ENCODE measurements around the gene FARS2.

FARS2 gene

DNA sequence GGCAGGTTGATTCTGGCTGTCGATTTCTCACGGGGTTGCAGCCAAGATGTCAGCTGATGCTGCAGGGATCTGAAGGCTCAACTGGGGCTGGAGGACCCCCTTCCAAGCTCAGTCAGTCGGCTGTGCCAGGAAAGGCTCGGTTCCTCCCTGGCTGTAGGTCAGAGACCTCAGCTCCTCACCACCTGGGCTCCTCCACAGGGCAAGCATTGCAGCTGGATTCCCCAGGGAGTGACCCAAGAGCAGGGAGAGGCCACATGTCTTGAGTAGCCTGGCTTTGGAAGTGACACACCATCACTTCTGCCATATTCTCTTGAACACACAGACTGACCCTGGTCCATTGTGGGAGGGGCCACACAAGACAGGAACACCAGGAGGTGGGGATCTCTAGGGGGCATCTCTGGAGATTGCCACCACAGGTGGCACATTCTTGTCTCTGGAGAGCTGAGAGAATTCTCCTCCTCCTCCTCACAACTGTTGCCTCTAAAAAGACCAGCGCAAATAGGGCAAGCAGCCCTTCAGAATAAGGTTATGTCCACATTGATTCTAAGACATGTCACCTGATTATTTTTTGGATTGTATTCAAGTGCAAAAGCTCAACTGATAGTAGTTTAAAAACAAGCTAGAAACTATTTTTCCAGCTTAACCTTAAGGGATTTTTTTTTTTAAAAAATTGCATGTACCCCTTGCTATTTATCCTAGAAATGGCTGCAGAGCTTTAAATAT lies 474.9 kb downstream of the FARS2 start:
- FAIRE-seq (no peak), DNase-seq (ENCODE audit: insufficient read length, low spot score) (no peak)

- no peak for FAIRE-seq
Measured at GRCh38 chr6:5737460-5737859, 476.1 kb downstream of the FARS2 start.

DNA sequence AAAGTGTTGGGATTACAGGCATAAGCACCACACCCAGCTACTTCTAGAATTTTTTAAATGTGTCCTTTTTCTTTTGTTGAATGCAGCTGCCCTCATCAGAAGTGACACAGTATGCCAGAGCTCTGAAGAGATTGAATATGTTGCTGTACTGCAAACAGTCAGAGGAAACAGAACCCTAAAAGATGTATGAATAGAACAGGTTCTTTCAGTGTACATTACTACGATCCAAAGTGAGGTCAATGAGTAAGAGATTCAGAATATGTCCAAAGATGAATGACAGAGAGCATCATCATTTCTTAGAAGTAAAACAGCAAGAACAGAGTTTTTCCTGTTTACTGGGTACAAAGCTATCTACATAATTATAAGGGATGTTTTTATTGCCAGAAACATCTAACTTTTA lies 476.9 kb downstream of the FARS2 start:
- no peak for FAIRE-seq

More at GRCh38 chr6:5737460-5737859, 476.1 kb downstream of the FARS2 start:
- no peak for DNase-seq (ENCODE audit: insufficient read length, low spot score)

DNA sequence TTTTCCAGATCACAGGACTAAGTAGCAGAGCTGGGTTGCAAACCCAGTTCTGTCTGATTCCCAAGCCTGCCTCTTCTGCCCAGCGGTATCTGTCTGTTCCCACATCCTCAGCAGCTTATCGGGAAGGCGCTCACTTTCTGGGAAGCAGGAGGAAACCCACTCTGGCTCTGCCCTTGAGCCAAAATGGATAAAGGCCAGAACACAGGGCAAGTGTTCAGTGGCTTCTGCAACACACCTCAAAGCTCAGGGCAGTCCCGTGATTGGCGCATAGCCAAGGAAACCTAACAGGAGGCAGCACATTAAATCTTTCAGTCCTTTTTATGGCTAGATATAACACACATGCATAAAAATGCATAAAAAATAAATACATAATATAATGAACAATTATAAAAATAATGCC lies 483.2 kb downstream of the FARS2 start:
- DNase-seq (ENCODE audit: insufficient read length, low spot score) (no peak), FAIRE-seq (no peak)

More for the DNA sequence above, 476.9 kb downstream of the FARS2 start:
- DNase-seq (ENCODE audit: insufficient read length, low spot score): no peak

GRCh38 chr6:5745081-5745480 lies 483.8 kb downstream of the FARS2 start:
- no peak for FAIRE-seq
- DNase-seq (ENCODE audit: insufficient read length, low spot score): no peak

- no peak for FAIRE-seq
Measured at GRCh38 chr6:5746053-5746758, 484.9 kb downstream of the FARS2 start.

DNA sequence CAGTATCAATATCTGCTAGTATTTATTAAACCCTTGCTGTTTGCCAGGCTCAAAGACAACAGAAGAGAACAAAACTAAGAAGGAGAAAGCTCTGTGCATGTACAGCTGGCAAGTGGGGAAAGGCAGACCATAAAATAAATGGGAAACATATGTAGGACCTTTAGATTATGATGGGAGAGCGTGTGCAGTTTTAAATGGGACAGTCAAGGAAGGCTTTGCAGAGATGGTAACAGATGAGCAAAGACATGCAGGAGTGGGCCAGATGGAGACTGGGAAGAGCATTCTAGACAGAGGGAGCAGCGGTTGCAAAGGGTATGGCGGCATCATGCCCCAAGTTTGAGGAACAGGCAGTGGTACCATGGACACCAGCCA lies 485.4 kb downstream of the FARS2 start:
- DNase-seq (ENCODE audit: insufficient read length, low spot score): no peak
- FAIRE-seq: no peak

More at GRCh38 chr6:5746053-5746758, 484.9 kb downstream of the FARS2 start:
- no peak for DNase-seq (ENCODE audit: insufficient read length, low spot score)

DNA sequence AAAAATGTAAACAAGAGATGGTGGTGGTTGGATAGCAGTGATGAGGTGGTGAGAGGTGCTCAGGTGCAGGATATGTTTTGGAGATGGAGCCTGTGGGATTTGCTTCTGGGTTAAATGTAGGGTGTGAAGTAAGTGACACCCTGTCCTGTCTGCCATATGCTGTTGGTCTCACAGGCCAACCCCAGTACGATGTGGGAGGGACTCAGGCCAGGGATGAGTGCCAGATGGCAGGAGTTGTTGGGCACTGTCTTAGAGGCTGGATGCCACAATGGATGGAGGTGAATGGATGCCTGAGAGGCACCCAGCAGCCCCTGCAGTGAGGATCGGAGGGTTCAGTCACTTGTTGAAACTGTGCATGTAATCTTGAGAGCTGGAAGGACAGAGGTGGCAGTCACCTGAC lies 486.1 kb downstream of the FARS2 start:
- DNase-seq (ENCODE audit: insufficient read length, low spot score) (no peak), FAIRE-seq (no peak)

DNA sequence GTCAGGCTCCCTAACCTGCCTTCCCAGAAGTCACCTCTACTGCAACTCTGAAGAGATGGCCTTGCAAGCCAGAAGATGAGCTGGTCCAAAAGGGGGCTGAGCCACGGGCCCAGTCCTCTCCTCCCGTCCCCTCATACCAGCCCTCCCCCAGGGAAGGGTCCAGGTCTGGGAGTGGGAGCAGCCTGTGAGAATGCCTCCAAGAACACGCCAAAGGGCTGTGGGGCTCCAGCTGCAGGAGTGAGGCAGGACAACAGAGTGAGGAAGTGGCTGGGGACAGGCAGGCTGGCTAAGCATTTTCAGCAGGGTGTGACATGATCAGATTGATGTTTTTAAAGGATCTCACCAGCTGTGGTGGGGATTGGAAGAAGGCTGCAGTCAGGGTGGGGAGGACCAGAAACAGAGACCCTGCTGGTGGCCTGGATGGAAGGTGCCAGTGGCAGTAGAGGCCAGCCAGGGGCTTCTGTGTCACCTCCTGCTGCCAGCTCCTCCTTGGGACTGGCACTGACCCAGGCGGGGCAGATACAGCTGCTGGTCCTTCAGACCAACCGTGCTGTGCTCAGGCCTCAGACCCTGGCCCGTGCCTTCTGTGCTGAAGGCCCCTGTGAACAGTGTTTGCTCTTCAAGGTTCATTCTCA lies 487.8 kb downstream of the FARS2 start:
- FAIRE-seq (no peak), DNase-seq (ENCODE audit: insufficient read length, low spot score) (no peak)

DNA sequence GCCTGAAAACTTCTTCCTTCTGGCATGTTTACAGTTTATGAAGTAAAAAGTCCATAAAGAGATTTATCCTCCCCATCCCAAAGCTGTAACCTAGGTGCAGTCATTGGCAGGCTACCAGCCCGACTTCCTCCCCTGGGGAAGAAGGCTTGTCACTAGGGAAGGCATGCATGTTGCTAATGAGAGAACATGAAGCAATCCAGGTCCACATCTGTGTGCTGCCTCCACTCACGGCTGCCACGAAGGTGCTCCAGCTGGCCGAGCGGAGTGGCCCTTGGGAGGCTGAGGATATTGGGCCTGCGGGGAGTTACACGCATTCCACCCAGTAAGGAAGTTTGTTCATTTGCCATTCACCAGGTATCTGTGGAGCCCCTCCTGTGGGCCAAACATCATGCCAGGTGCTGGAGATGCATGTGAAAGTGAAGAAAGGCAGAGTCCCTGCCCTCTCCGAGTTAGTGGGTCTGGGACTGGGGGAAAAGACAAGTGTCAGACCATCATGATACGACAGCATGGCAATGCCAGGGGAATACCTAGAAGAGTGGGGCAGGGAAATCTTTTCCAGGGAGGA lies 488.4 kb downstream of the FARS2 start:
- DNase-seq (ENCODE audit: insufficient read length, low spot score) (no peak), FAIRE-seq (no peak)

DNA sequence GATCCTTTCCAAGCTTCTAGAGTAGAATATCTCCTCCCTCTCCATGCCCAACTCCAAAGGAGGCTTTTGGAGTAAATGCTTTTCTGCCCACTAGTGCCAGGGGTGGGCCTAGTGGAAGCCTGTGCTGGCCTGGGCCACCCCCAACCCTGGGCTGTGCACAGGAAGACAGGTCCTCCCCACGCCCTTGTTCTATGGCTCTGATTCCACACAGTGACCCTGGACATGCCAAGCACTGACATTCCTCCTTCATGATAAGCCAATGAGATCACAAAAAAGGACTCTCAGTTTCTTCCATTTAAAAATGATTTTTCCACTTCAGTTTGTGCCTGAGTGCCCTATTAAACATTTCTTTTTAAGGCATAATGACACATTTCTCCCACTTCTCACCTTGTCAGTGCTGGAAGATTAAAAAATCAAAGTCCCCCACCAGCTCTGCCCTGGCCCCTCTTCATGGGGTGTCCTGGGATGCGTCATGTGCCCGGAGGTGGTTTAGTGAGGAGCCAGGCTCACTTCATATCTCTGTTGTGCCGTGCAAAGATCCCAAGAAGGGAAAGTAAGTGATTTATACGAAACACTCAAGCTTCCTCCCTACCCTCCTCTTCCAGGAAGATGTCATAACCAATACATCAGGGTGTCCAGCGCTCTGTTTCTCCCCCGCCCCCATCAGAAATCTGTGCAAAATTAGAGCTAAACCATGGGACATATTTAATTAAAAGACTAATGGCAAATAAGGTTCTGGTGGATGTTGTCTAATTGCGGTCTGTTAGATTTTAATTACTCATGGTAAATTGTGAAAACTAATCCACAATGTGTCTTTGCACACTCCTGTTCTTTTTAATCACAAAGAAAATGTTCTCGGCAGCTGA lies 490.4 kb downstream of the FARS2 start:
- no peak for FAIRE-seq
- DNase-seq (ENCODE audit: insufficient read length, low spot score): no peak

DNA sequence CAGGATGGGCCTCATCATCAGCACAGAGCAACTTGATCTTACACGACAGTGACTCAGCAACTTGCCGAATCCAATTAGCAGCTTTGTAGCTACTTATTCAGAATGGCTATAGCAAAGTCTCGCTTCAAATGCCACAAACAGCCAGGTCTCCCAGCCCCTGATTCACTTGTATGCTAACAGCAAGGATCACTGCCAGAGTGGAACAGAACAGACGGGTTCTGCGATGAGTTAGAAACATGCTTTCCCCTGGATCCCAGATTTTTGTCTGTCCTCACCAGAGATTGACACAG lies 491.0 kb downstream of the FARS2 start:
- FAIRE-seq: no peak
- no peak for DNase-seq (ENCODE audit: insufficient read length, low spot score)

- no peak for FAIRE-seq
Measured at GRCh38 chr6:5753209-5753608, 491.9 kb downstream of the FARS2 start.

DNA sequence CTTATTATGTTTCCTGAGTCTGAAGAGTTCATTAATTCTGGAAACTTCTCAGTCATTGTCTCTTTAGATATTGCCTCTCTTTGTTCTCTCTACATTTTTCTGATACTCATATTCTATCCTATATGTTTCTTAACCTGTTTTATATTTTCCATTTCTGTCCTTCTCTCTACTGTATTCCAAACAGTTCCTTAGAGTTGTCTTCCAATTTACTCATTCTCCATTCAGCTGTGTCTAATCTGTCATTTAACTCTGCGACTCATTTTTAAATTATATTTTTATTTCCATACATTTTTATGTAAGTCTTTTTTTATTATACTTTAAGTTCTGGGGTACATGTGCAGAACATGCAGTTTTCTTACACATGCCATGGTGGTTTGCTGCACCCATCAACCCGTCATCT lies 493.6 kb downstream of the FARS2 start:
- DNase-seq (ENCODE audit: insufficient read length, low spot score) (no peak), FAIRE-seq (no peak)

More at GRCh38 chr6:5753209-5753608, 491.9 kb downstream of the FARS2 start:
- no peak for DNase-seq (ENCODE audit: insufficient read length, low spot score)

GRCh38 chr6:5759571-5759970 lies 498.3 kb downstream of the FARS2 start:
- no peak for DNase-seq (ENCODE audit: insufficient read length, low spot score)
- FAIRE-seq: no peak

GRCh38 chr6:5761370-5761769 lies 500.1 kb downstream of the FARS2 start:
- FAIRE-seq (no peak), DNase-seq (ENCODE audit: insufficient read length, low spot score) (no peak)

DNA sequence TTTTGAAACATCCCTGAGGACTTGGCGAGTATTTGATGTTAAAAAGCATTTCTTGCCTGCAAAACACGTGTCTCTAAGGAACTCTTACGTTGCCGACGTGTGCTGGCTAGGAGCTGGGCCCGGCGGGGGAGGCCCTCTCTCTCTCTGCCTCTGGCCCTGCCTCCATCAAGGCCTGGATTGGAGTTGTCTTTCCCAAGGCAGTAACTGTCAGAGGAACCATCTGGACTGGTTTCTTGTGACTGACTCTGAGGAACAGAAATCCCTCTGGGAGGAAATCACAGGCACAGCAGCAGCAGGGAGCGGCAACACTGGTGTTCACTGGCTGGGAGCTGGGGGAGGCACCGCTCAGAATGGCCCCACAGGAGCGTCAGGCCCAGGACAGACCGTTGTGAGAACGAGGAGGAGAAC lies 501.3 kb downstream of the FARS2 start:
- FAIRE-seq (no peak), DNase-seq (ENCODE audit: insufficient read length, low spot score) (no peak)

- FAIRE-seq: no peak
- DNase-seq (ENCODE audit: insufficient read length, low spot score): no peak
Measured at GRCh38 chr6:5763407-5763806, 502.1 kb downstream of the FARS2 start.

- no peak for FAIRE-seq
Measured at GRCh38 chr6:5763871-5764270, 502.6 kb downstream of the FARS2 start.

GRCh38 chr6:5764401-5764955 lies 503.2 kb downstream of the FARS2 start:
- DNase-seq (ENCODE audit: insufficient read length, low spot score) (no peak), FAIRE-seq (no peak)

More at GRCh38 chr6:5763871-5764270, 502.6 kb downstream of the FARS2 start:
- DNase-seq (ENCODE audit: insufficient read length, low spot score): no peak

All from GM19239 (cell line).